Hepatocyte (in vitro differentiated cells): ENCODE measurements around the gene PEX26.

Experiments used
- EZH2 ChIP-seq: fragments of 200-600 bp; sonication (generic); IDR thresholded peaks from 2 replicates; pipeline ENCODE4 v1.6.1; 2016; ENCODE audit warnings: antibody characterized with exemption, mild to moderate bottlenecking, borderline replicate concordance
- EZH2phosphoT487 ChIP-seq: fragments of 200-600 bp; sonication (generic); IDR thresholded peaks from one replicate; pipeline ENCODE4 v1.6.1; 2018; ENCODE audit warnings: antibody characterized with exemption, mild to moderate bottlenecking, low read depth, moderate library complexity; ENCODE audit not compliant: unreplicated experiment, severe bottlenecking

GRCh38 chr22:18058371-18059093, 19.3 kb upstream of the PEX26 start:
- TF ChIP-seq EZH2 (no peak), EZH2phosphoT487 (no peak)
